AG08395 (cell line): ENCODE results near the gene RNF126.
"Not testable (repeated sequence)": the region's sequence is repeated elsewhere in the genome, so short reads cannot be mapped to it uniquely, and the experiment has no call there.

Experiments used
- DNase-seq: peaks from one replicate; pipeline ENCODE4 v3.0.0; 2012; ENCODE audit warnings: mixed read lengths, low spot score

Gene RNF126

DNA sequence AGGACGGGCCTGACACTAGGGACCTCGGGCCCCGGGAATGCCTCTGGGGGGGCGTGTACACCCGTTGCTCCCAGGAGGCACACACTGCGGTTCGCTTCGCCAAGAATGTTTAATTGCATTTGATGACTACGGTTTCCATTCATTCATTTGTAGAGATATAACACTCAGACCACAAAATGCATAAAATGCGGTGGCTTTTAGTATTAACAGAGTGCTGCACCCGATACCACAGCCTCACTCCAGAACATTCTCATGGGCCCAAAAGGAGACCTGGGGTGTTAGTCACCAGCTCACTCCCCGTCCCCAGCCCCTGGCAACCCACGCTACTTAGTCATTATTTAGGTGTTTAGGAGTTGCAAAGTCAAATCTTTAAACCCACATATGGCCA lies 51.5 kb downstream of the RNF126 start:
- peak; percentile 87 for DNase-seq

DNA sequence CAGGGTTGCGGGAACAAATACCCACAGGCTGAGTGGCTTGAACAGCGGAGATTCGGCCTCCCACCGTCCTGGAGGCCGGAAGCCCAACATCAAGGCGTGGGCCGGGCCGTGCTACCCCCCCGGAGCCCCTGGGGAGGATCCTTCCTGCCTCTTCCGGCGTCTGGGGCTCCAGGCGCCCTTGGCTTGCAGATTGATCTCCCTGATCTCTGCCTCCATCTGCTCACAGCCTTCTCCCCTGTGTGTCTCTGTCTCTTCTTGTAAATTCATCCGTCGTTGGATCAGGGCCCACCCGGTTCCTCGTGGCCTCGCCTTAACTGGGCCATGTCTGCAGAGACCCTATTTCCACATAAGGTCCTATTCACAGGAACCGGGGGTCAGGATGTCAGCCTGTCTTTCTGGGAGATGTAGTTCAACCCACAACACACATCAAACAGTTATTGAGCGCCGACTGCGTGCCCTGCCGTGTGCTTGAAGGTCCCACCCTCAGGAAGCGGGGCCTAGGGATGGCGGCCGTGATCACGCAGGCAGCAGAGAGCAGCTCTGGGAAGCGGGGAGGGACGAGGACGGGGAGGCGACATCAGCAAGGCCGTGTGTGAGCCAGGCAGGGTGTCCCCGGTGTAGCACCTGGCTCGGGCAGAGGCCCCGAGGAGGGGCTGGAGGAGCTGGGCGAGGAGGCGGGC lies 52.1 kb downstream of the RNF126 start:
- peak; percentile 68 for DNase-seq

DNA sequence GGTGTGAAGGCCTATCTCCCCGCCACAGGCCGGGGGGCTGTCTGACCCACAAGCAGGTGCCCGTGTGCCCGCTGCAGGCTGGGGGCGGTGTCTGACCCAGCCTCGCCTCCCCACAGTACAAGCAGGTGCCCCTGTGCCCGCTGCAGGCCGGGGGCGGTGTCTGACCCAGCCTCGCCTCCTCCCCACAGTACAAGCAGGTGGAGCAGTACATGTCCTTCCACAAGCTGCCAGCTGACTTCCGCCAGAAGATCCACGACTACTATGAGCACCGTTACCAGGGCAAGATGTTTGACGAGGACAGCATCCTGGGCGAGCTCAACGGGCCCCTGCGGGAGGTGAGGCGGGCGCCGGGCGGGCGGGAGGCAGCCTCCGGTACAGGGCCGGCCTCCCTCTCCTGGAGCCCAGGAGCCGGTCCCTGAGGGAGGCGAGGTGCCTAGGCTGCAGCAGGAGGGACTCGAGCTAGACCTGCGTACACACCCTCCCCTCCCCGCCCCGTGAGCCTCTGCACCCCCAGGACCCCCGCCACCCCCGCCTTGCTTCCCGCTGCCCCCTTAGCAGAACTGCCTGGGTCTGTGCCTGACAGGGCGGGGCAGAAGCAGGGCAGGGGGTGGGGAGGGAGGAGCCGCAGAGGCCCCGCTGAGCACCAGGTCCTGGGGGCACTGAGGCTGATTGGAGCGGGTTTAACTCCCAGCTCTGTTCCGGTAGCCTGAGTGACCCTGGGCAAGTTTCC lies 52.8 kb downstream of the RNF126 start:
- DNase-seq = no peak

DNA sequence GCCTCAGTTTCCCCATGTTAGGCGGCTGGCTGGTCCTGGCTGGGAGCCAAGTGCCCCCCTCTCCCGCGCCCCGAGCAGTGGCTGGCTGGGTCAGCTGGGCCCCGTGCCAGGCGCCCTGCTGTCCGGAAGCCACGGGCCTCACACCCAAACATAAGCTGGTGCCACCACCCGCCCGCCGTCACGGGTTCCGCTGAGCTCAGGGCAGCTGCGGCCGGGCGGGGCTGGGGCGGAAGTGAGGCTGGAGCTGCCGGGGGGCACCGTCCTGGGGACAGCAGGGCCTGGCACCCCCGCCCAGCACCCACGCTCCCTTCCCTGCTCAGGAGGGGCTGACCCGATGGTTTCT lies 54.0 kb downstream of the RNF126 start:
- DNase-seq = no peak

DNA sequence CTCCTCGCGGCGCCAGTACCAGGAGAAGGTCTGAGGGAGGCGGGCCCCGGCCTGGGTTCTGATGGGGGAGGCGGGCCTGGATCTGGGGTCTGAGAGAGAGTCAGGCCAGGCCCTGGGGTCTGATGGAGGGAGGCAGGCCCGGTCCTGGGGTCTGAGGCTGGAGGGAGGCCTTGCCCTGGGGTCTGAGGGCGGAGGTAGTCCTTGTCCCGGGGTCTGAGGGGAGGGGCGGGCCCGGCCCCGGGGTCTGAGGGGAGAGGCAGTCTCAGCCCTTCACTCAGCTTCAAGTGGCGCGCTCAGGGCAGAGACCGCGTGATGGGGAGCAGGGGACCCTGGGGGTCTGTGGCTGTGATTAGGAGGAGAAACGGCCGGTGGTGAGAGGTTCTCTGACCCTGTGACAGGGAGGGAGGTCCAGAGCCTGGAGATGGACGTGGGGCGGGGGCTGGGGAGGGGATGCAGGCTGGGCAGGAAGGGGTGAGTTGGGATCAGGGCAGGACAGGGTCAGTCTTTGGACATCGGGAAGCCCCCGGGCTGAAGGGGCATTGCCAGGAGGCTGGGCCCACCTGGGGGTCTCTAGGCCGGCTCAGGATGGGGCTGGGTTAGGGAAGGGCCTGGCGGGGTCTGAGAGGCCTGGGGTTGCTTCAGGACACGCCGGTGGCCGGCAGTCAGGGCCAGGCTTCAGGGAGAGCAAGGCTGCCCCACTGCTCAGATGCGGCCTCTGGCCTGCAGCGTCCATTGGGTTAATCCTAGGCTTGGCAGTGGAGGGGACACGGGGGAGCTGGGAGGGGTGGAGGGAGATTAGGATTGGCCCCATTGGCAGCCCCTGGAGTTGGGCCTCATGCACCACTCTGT lies 54.6 kb downstream of the RNF126 start:
- no peak for DNase-seq

DNA sequence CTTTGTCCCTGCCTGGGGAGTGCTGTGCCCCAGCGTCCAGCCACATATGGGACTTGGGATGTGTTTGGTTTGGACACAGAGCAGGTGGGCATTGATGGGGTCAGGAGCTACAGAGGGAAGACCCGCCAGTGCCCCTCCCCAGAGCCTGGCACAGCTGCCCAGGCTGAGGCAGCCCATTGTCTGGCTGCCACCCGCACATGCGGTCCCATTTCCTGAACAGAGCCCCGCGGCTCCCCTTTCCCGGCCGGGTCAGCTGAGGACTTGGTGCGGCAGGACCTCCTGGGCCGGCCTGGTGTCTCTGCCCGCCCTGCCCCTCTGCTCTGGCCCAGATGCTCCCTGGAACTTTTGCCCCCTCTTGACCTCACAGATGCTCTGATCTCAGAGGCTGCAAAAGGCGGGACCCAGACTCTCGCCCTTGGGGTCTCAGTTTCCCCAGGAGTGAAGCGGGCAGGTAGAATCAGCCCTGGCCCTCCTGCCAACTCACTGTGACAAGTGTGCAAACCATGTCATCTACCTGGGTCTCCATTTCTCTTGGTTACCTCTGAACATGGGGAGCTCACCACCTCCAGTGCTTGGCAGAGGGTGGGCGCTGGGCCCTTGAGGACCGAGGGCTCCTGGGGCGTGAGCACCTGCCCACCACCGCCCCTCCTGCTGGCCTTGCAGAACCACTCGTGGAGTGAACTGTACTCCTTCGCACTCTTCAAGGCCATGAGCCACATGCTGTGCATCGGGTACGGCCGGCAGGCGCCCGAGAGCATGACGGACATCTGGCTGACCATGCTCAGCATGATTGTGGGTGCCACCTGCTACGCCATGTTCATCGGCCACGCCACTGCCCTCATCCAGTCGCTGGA lies 55.5 kb downstream of the RNF126 start:
- no peak for DNase-seq

DNA sequence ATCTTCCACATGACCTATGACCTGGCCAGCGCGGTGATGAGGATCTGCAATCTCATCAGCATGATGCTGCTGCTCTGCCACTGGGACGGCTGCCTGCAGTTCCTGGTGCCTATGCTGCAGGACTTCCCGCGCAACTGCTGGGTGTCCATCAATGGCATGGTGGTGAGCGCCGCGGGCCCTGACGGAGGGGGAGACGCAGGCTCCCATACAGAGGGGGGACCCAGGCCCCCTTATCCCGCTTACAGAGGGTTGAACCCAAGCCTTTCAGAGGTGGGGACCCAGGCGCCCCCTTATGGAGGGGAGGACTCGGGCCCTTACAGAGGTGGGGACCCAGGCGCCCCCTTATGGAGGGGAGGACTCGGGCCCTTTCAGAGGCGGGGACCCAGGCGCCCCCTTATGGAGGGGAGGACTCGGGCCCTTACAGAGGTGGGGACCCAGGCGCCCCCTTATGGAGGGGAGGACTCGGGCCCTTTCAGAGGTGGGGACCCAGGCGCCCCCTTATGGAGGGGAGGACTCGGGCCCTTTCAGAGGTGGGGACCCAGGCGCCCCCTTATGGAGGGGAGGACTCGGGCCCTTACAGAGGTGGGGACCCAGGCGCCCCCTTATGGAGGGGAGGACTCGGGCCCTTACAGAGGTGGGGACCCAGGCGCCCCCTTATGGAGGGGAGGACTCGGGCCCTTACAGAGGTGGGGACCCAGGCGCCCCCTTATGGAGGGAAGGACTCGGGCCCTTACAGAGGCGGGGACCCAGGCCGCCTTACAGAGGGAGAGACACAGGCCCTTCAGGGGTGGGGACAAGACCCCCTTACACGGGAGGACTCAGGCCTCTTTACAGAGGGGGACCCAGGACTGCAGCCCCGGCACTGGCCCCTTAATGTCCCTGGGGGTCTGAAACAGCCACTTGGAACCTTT lies 57.7 kb downstream of the RNF126 start:
- DNase-seq = not testable (repeated sequence)

DNA sequence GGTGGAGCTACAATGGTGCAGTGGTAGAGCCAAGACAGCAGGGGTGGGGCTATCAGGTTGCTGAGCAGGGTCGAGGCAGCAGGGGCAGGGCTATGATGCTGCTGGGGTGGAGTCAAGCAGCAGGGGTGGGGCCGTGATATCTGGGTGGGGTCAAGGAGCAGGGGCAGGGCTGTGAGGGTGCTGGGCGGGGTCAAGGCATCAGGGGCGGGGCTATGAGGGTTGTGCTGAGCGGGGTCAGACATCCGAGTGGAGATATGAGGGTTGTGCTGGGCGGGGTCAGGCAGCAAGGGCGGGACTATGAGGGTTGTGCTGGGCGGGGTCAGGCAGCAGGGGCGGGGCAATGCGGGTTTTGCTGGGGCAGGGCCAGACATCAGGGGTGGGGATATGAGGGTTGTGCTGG lies 58.7 kb downstream of the RNF126 start:
- DNase-seq = no peak

DNA sequence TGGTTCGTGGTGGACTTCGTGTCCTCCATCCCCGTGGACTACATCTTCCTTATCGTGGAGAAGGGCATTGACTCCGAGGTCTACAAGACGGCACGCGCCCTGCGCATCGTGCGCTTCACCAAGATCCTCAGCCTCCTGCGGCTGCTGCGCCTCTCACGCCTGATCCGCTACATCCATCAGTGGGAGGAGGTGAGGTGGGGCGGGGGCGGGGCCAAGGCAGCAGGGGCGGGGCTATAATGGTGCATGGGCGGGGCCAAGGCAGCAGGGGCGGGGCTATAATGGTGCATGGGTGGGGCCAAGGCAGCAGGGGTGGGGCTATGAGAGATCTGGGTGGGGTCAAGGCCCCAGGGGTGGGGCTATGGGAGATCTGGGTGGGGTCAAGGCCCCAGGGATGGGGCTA lies 59.2 kb downstream of the RNF126 start:
- DNase-seq = not testable (repeated sequence)

DNA sequence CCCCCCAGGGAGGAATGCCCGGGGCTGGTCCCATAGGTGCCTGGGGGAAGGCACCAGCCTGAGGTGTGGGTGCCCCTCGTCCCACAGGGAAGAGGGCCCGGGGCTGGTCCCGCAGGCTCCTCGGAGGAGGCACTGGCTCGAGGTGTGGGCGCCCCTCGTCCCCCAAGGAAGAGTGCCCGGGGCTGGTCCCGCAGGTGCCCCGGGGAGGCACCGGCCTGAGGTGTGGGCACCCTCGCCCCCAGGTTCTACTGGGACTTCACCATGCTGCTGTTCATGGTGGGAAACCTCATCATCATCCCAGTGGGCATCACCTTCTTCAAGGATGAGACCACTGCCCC lies 59.7 kb downstream of the RNF126 start:
- DNase-seq = not testable (repeated sequence)

DNA sequence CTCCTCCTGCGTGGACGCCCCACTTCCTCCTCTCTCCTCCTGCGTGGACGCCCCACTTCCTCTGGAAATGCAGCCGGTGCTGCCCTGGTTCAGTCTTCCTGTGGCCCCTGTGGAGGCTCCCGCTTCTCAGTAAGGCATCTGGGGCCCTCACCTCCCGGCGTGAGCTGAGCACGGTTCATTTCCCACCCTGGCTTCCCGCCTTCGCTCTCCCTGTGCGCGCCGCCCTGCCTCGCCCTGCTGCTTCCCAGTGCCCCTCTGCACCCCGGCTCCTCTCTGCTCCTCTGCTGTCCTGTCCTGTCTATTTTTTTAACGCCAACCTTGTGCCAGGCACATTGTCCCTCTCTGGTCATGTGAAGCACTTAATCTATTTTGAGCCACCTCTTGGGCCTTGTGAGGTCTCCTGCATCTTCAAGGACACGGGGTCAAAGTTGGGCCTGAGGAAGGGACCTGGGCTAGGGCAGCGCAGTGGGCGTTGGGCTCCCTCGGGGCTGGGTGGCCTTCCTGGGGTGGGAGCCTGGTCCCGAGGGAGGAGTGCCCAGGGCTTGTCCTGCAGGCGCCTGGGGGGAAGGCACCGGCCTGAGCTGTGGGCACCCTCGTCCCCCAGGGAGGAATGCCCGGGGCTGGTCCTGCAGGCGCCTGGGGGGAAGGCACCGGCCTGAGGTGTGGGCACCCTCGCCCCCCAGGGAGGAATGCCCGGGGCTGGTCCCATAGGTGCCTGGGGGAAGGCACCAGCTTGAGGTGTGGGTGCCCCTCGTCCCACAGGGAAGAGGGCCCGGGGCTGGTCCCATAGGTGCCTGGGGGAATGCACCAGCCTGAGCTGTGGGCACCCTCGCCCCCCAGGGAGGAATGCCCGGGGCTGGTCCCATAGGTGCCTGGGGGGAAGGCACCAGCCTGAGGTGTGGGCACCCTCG lies 60.4 kb downstream of the RNF126 start:
- DNase-seq = no peak

DNA sequence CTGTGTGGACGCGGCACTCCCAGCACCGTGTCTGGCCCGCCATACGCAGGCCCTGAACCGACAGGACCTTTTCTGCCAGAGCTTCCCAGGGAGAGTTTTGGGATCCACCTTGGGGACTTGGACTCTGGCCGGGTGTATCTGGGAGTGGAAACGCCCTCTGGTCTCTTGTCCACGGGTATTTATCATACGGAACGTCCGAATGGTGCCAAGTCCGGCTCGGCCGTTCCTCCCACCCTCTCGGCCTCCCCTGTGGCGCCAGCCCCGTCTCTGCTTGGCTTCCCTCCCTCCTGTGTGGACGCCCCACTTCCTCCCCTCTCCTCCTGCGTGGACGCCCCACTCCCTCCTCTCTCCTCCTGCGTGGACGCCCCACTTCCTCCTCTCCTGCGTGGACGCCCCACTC lies 61.2 kb downstream of the RNF126 start:
- no peak for DNase-seq

DNA sequence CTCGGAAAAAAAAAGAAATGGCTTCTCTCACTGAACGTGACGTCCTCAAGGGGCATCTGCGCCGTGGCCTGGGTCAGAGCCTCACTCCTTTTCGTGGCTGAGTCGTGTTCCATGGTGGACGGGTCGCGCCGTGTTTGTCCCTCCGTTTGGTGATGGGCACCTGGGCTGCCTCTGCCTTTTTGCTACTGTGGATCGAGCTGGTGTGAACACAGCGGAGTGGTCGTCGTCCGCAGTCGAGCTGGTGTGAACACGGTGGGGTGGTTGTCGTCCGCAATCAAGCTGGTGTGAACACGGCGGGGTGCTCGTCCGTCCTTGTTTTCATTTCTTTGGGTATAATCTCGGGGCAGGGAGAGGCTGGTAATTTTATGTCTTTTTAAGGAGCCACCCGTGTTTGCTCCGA lies 61.7 kb downstream of the RNF126 start:
- DNase-seq = no peak
